Heart right ventricle (tissue), 16 donors: Measurements from ENCODE around the gene CDH18. TPM values are rescaled to one million over a fixed set of nuclear protein-coding genes. Genes with fewer than 3 reads are reported as not detected.

ENCODE experiments used
- ATAC-seq, 8 donors: fragments of 200-7000 bp; cut with Tn5 transposase; one replicate each; pipeline ENCODE4 v1.9.1; 2020; ENCODE audit warnings: mild to moderate bottlenecking in 8 of 8, moderate library complexity in 8 of 8, moderate number of reproducible peaks in 1 of 8
- DNase-seq, 2 donors: peaks; one replicate each; pipeline ENCODE4 v3.0.0-alpha.2; 2020
- H3K27ac ChIP-seq, 10 donors: fragments of 200-600 bp; sonication (generic) in 2 of 10; one replicate each; pipeline versions ENCODE4 v1.5.0 to v1.8.0; 2020 to 2022; ENCODE audit warnings: mild to moderate bottlenecking in 3 of 10
- H3K27me3 ChIP-seq, 7 donors: fragments of 200-600 bp; one replicate each; pipeline ENCODE4 v1.8.0; 2021 to 2022; ENCODE audit warnings: mild to moderate bottlenecking in 2 of 7
- H3K36me3 ChIP-seq, 9 donors: fragments of 200-600 bp; sonication (generic) in 1 of 9; one replicate each; pipeline versions ENCODE4 v1.5.0 to v1.8.0; 2020 to 2022; ENCODE audit warnings: mild to moderate bottlenecking in 2 of 9
- H3K4me1 ChIP-seq, 9 donors: fragments of 200-600 bp; sonication (generic) in 1 of 9; one replicate each; pipeline versions ENCODE4 v1.5.0 to v1.8.0; 2020 to 2022; ENCODE audit warnings: mild to moderate bottlenecking in 4 of 9
- H3K4me3 ChIP-seq, 10 donors: fragments of 200-600 bp; sonication (generic) in 2 of 10; one replicate each; pipeline versions ENCODE4 v1.5.0 to v1.8.0; 2020 to 2022; ENCODE audit warnings: mild to moderate bottlenecking in 7 of 10, moderate library complexity in 2 of 10
- H3K9me3 ChIP-seq, 11 donors: fragments of 200-600 bp in 10 of 11; sonication (generic) in 2 of 11; one replicate each; pipeline versions ENCODE4 v1.5.0 to v1.8.0; 2013 to 2022; ENCODE audit warnings: mild to moderate bottlenecking in 2 of 11, control low read depth in 1 of 11, moderate library complexity in 1 of 11
- CTCF ChIP-seq, 9 donors: fragments of 200-600 bp; sonication (generic) in 2 of 9; IDR thresholded peaks; one replicate each; pipeline versions ENCODE4 v1.5.0 to v1.8.0; 2021 to 2022; ENCODE audit warnings: antibody characterized with exemption in 9 of 9, mild to moderate bottlenecking in 5 of 9, moderate library complexity in 1 of 9
- WGBS, 2 donors: extraction: QIAGEN DNeasy Blood & Tissue Kit; methylation state at CpG; one replicate each; pipeline ENCODE4 v1.1.7; 2013; ENCODE audit warnings: inconsistent platforms in 1 of 2; 5-methylcytosine and 5-hydroxymethylcytosine counted together
- intact Hi-C, 10 donors: fragments of 100-400 bp; cut with DNase I; formaldehyde crosslinking; loops; one replicate each; pipeline versions ENCODE4 v1.11.1 to v1.14.2; 2022
- polyA plus RNA-seq, 2 donors: library from polyadenylated mRNA; stranded (reverse); fragments of 200-250 nt; gene quantifications; one replicate each; pipeline ENCODE4 v1.2.3, GENCODE V29; 2013
- total RNA-seq, 10 donors: library from RNA; stranded (reverse); fragmentation: NEBNext Ultra II Directional in 3 of 10; extraction: Animal tissue kit (Norgen Biotek cat#: 25700) in 3 of 10; gene quantifications; one replicate each; pipeline versions ENCODE4 v1.2.1 to v1.2.4, GENCODE V29; 2021 to 2023
- donor health status: Arrhythmogenic right ventricular cardiomyopathy.
- donor health status: ischemic (EF 13 %, LVEDD 7.1; RV severe dilation, severe dysfunction).
- donor health status: healthy with polysubstance abuse.
- donor health status: DM: no; HTN: yes; CAD: no.
- donor health status: DM: no; HTN: no; CAD: no.
- donor health status: ischemic (EF 25% LVEDD 6.9; RV normal size, moderate dysfunction).
- donor health status: ischemic (EF 25% LVEDD 5.7; RV mildly dilated, moderate dysfunction).
- donor health status: healthy.
- donor health status: DM: yes; HTN: yes; CAD: no.
- donor health status: Ischemic cardiomyopathy.
- donor health status: ischemic (EF 35%, LVEDD 5.7; RV mildly dilated, moderate dysfunction).
- donor health status: nonischemic (EF 11% LVEDD 7.7; RV severe dilation, severe dysfunction).
- donor health status: DM: yes; HTN: yes; CAD: no.
- donor health status: PGD.
- donor health status: ischemic (EF 29% LVEDD 5.4; RV normal size, mild dysfunction).
- donor health status: nonischemic (EF 23%, LVEDD 6.1; RV moderate dilation, normal function).

CDH18 gene
- total and polyA plus RNA-seq, 12 donors, result not detected

- Histone ChIP-seq H3K9me3 (peaks cover 0 to 15% (median 0%) of the 10 kb centered on the region in 11 donors), H3K4me1 (no peaks in the 10 kb centered on the region), H3K27ac (no peak overlapping the region), H3K36me3 (no peaks in the 10 kb centered on the region), H3K27me3 (no peaks in the 10 kb centered on the region), H3K4me3 (no peak overlapping the region)
- intact Hi-C loops, result no loop called here
- 62 to 66% methylated on average over 4 of the region's 4 CpGs for WGBS, 2 donors
- no peak for ATAC-seq
- no peak for TF ChIP-seq CTCF (IDR thresholded peaks at IDR 0.05)
- no peak for DNase-seq
Observed at GRCh38 chr5:19532936-19533335, 455.1 kb downstream of the CDH18 start.

GRCh38 chr5:19531374-19531952 is 456.5 kb downstream of the CDH18 start:
- no peak for ATAC-seq
- Histone ChIP-seq H3K36me3 (no peaks in the 10 kb centered on the region), H3K4me1 (no peaks in the 10 kb centered on the region), H3K9me3 (peaks cover 0 to 10% (median 0%) of the 10 kb centered on the region in 11 donors), H3K27me3 (no peaks in the 10 kb centered on the region), H3K4me3 (no peak overlapping the region), H3K27ac (no peak overlapping the region)
- 85 to 86% methylated on average over 8 of the region's 8 CpGs for WGBS, 2 donors
- DNase-seq, result no peak
- intact Hi-C loops, result no loop called here
- no peak for TF ChIP-seq CTCF (IDR thresholded peaks at IDR 0.05)

- H3K27ac ChIP-seq, result no peak overlapping the region
- no peak for TF ChIP-seq CTCF (IDR thresholded peaks at IDR 0.05)
Observed at GRCh38 chr5:19519448-19519847, 468.6 kb downstream of the CDH18 start.

GRCh38 chr5:19498852-19499251 is 489.1 kb downstream of the CDH18 start:
- TF ChIP-seq CTCF (IDR thresholded peaks at IDR 0.05), result no peak
- ATAC-seq (no peak), DNase-seq (no peak)
- Histone ChIP-seq H3K27ac (no peak overlapping the region), H3K27me3 (no peaks in the 10 kb centered on the region), H3K9me3 (no peaks in the 10 kb centered on the region), H3K4me1 (no peaks in the 10 kb centered on the region), H3K4me3 (no peak overlapping the region), H3K36me3 (no peaks in the 10 kb centered on the region)
- 71 to 73% methylated on average over 2 of the region's 2 CpGs for WGBS, 2 donors
- intact Hi-C loops, result no loop called here

More at GRCh38 chr5:19519448-19519847, 468.6 kb downstream of the CDH18 start:
- intact Hi-C loops, result no loop called here
- H3K36me3 ChIP-seq, result no peaks in the 10 kb centered on the region
- no peaks in the 10 kb centered on the region for H3K27me3 ChIP-seq
- WGBS, 2 donors, result 51 to 61% methylated on average over 2 of the region's 2 CpGs
- DNase-seq (no peak), ATAC-seq (no peak)
- peaks cover 0 to 12% (median 0%) of the 10 kb centered on the region in 11 donors for H3K9me3 ChIP-seq
- H3K4me3 ChIP-seq, result no peak overlapping the region
- H3K4me1 ChIP-seq, result no peaks in the 10 kb centered on the region
